Heart left ventricle (tissue), 16 donors: ENCODE results near the gene ZNF598. TPM values are rescaled to one million over a fixed set of nuclear protein-coding genes. Genes with fewer than 3 reads are reported as not detected.

Experiments
- ATAC-seq, 4 donors: fragments of 200-7000 bp; cut with Tn5 transposase; one replicate each; pipeline ENCODE4 v1.9.1; 2020 to 2022; ENCODE audit warnings: moderate library complexity in 4 of 4, mild to moderate bottlenecking in 3 of 4, moderate number of reproducible peaks in 1 of 4
- DNase-seq, 5 donors: peaks; one replicate each; pipeline ENCODE4 v3.0.0-alpha.2; 2020
- H3K27ac ChIP-seq, 12 donors: fragments of 200-600 bp; sonication (generic) in 4 of 12; one replicate each; pipeline versions ENCODE4 v1.5.0 to v1.8.0; 2016 to 2022; ENCODE audit warnings: mild to moderate bottlenecking in 2 of 12
- H3K27me3 ChIP-seq, 9 donors: fragments of 200-600 bp; sonication (generic) in 2 of 9; one replicate each; pipeline versions ENCODE4 v1.5.1 to v1.8.0; 2016 to 2022; ENCODE audit warnings: mild to moderate bottlenecking in 3 of 9
- H3K36me3 ChIP-seq, 9 donors: fragments of 200-600 bp; sonication (generic) in 2 of 9; one replicate each; pipeline versions ENCODE4 v1.5.0 to v1.8.0; 2018 to 2022; ENCODE audit warnings: mild to moderate bottlenecking in 2 of 9
- H3K4me1 ChIP-seq, 12 donors: fragments of 200-600 bp; sonication (generic) in 4 of 12; one replicate each; pipeline versions ENCODE4 v1.5.0 to v1.8.0; 2016 to 2022; ENCODE audit warnings: mild to moderate bottlenecking in 3 of 12
- H3K4me3 ChIP-seq, 12 donors: fragments of 200-600 bp; sonication (generic) in 4 of 12; one replicate each; pipeline versions ENCODE4 v1.5.0 to v1.8.0; 2017 to 2022; ENCODE audit warnings: mild to moderate bottlenecking in 9 of 12, moderate library complexity in 4 of 12
- H3K9me3 ChIP-seq, 12 donors: fragments of 200-600 bp; sonication (generic) in 4 of 12; one replicate each; pipeline versions ENCODE4 v1.5.0 to v1.8.0; 2016 to 2022; ENCODE audit warnings: mild to moderate bottlenecking in 1 of 12
- POLR2A ChIP-seq, 2 donors: fragments of 450-650 bp; IDR thresholded peaks; one replicate each; pipeline ENCODE4 v1.6.1; 2017; ENCODE audit warnings: antibody characterized with exemption in 2 of 2, mild to moderate bottlenecking in 2 of 2, moderate library complexity in 2 of 2
- WGBS, 4 donors: extraction: QIAGEN DNeasy Blood & Tissue Kit in 2 of 4; methylation state at CpG; one replicate each; pipeline versions ENCODE4 v1.1.5 to v1.1.7; 2013 to 2018; 5-methylcytosine and 5-hydroxymethylcytosine counted together
- intact Hi-C, 10 donors: fragments of 100-400 bp; cut with DNase I; formaldehyde crosslinking; loops; one replicate each; pipeline versions ENCODE4 v1.11.1 to v1.14.2; 2022
- polyA plus RNA-seq, 2 donors: library from polyadenylated mRNA; stranded (reverse); fragments of 200-250 nt; gene quantifications; one replicate each; pipeline ENCODE4 v1.2.3, GENCODE V29; 2013
- total RNA-seq, 9 donors: library from RNA; depleted of rRNA in 2 of 9; stranded (reverse); fragments of >200 nt in 2 of 9; fragmentation: NEBNext Ultra II Directional in 3 of 9; extraction: Animal tissue kit (Norgen Biotek cat#: 25700) in 3 of 9; gene quantifications; one replicate each; pipeline versions ENCODE4 v1.1.0 to v1.2.4, GENCODE V29; 2016 to 2023
- TF ChIP-seq, protein P1 (sequence below), 12 donors: fragments of 200-600 bp; sonication (generic) in 4 of 12; IDR thresholded peaks; one replicate each; pipeline versions ENCODE4 v1.5.0 to v1.8.0; 2018 to 2022; ENCODE audit warnings: antibody characterized with exemption in 12 of 12, mild to moderate bottlenecking in 5 of 12
- donor health status: ischemic (EF 13 %, LVEDD 7.1; RV severe dilation, severe dysfunction).
- donor health status: healthy with polysubstance abuse.
- donor health status: DM: no; HTN: yes; CAD: no.
- donor health status: DM: no; HTN: no; CAD: no.
- donor health status: ischemic (EF 25% LVEDD 6.9; RV normal size, moderate dysfunction).
- donor health status: ischemic (EF 25% LVEDD 5.7; RV mildly dilated, moderate dysfunction).
- donor health status: healthy.
- donor health status: DM: yes; HTN: yes; CAD: no.
- donor health status: ischemic (EF 35%, LVEDD 5.7; RV mildly dilated, moderate dysfunction).
- donor health status: nonischemic (EF 11% LVEDD 7.7; RV severe dilation, severe dysfunction).
- donor health status: DM: yes; HTN: yes; CAD: no.
- donor health status: PGD.
- donor health status: ischemic (EF 29% LVEDD 5.4; RV normal size, mild dysfunction).
- donor health status: nonischemic (EF 23%, LVEDD 6.1; RV moderate dilation, normal function).

Gene ZNF598
- total and polyA plus RNA-seq, 11 donors: 9.4 to 47.4 (median 17.0) TPM

DNA sequence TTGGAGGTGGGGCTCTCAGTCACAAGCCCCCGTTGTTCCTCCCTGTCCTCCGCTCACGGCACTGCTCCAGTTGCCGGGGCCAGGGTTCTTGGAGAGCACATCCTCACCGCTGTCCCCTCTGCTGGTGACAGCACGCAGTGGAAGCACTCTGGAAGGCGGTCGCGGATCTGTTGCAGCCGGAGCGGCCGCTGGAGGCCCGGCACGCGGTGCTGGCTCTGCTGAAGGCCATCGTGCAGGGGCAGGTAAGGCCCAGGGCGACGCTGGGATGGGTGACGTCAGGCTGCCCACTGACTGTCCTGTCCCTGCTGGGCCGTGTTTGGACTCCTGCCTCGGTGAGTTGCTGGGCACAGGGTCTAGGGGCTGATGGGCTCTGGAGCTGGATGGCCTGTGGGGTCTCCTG lies 43.6 kb upstream of the ZNF598 start:
- no peak overlapping the region for H3K27ac ChIP-seq
- no peak for ATAC-seq
- peaks cover 0 to 15% (median 10%) of the 10 kb centered on the region in 12 donors for H3K4me1 ChIP-seq
- H3K4me3 ChIP-seq: no peak overlapping the region
- H3K36me3 ChIP-seq: peaks cover 0 to 80% (median 66%) of the 10 kb centered on the region in 9 donors
- no peaks in the 10 kb centered on the region for H3K27me3 ChIP-seq
- no peak for TF ChIP-seq POLR2A (IDR thresholded peaks at IDR 0.05)
- TF ChIP-seq, protein P1, sequence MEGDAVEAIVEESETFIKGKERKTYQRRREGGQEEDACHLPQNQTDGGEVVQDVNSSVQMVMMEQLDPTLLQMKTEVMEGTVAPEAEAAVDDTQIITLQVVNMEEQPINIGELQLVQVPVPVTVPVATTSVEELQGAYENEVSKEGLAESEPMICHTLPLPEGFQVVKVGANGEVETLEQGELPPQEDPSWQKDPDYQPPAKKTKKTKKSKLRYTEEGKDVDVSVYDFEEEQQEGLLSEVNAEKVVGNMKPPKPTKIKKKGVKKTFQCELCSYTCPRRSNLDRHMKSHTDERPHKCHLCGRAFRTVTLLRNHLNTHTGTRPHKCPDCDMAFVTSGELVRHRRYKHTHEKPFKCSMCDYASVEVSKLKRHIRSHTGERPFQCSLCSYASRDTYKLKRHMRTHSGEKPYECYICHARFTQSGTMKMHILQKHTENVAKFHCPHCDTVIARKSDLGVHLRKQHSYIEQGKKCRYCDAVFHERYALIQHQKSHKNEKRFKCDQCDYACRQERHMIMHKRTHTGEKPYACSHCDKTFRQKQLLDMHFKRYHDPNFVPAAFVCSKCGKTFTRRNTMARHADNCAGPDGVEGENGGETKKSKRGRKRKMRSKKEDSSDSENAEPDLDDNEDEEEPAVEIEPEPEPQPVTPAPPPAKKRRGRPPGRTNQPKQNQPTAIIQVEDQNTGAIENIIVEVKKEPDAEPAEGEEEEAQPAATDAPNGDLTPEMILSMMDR (IDR thresholded peaks at IDR 0.05): no peak
- WGBS, 4 donors: 95 to 97% (median 96%) methylated on average over 18 to 21 of the region's 21 CpGs
- intact Hi-C loops: loop anchor here in 1 of 10 donors (5.0 kb wide), 1 partner anchor 36 kb away; the partner anchor contains the start of gene NPW
- H3K9me3 ChIP-seq: no peaks in the 10 kb centered on the region
- no peak for DNase-seq

DNA sequence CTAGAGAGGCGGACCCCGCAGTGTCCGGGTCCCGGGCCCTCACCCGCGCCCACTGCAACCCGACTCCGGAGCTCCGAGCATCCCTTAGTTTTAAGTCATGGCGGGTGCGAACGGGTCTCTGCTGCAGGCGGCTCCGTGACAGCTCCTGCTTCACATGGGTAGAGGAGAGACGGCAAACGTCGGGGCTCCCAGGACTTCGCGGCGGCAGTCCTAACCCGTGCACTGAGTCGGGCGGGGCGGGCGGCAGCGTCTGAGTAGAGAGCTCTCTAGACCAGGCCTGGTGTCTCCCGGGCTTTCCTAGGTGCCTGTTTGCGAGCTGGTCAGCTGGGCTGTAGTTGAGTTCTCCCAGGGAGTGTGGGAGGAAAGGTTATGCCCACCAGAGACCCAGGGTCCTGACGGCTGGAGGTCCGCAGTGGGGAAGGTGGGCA lies 38.5 kb upstream of the ZNF598 start:
- H3K4me3 ChIP-seq: peak overlapping the region; percentile 71 to 99 (median 91)
- H3K27ac ChIP-seq: peak overlapping the region; percentile 36 to 94 (median 86)
- peaks cover 0 to 33% (median 30%) of the 10 kb centered on the region in 9 donors for H3K36me3 ChIP-seq
- WGBS, 4 donors: 1 to 2% (median 1%) methylated on average over 15 to 30 of the region's 30 CpGs
- ATAC-seq (no peak), DNase-seq (peak in 1 of 5 donors; percentile 60)
- H3K9me3 ChIP-seq: no peaks in the 10 kb centered on the region
- TF ChIP-seq, protein P1 (IDR thresholded peaks at IDR 0.05): no peak
- TF ChIP-seq POLR2A (IDR thresholded peaks at IDR 0.05): no peak
- peaks cover 14 to 55% (median 43%) of the 10 kb centered on the region in 12 donors for H3K4me1 ChIP-seq
- H3K27me3 ChIP-seq: no peaks in the 10 kb centered on the region
- intact Hi-C loops: loop anchor here in 1 of 10 donors (1.0 kb wide), 1 partner anchor 16 kb away; no protein-coding TSS in a partner anchor

DNA sequence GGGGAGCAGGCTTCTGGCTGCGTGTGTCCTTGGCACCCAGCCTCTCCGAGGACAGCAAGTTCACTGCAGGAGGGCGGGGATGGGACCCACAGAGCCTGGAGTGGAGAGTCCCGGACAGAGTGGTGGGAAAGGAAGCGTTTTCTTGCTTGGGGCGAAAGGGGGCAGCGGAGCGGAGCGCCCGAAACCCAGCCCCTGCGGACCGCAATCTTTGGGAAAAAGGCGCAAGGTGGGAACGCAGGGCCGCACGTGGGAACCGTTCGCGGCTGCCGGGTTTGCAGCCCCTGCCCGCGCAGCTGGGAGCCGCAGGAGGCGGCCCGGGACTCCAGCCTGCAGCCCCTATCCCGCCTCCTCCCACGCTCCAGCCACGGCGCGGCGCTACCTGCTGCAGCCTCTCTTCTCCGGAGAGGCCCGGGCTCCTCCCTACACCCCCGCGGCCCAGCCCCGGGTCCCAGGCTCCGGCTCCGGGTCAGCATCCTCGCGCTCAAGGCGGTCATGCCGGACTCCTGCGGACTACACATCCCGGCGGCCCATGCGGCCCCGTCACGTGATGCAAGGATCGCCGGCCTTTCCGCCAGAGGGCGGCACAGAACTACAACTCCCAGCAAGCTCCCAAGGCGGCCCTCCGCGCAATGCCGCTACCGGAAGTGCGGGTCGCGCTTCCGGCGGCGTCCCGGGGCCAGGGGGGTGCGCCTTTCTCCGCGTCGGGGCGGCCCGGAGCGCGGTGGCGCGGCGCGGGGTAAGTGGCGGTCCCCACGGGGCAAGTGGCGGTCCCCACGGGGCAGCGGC lies 37.9 kb upstream of the ZNF598 start, which contains the start of the genes NTHL1 and TSC2:
Gene NTHL1, minus strand, starts transcription at position 505 of the 786 bp plus-strand sequence. Its CDS starts 11 bp downstream, at position 494.
Gene TSC2, plus strand, starts transcription at position 656 of the 786 bp plus-strand sequence. CDS start 631 bp downstream, outside the sequence.
- peak within 1 kb of the TSS; percentile 36 to 94 (median 86) for H3K27ac ChIP-seq
- peaks cover 14 to 61% (median 47%) of the 10 kb centered on the region in 12 donors for H3K4me1 ChIP-seq
- DNase-seq (peak; percentile 97 to 98 (median 98)), ATAC-seq (peak; percentile 82 to 94 (median 92))
- H3K27me3 ChIP-seq: no peaks in the 10 kb centered on the region
- peak within 1 kb of the TSS; percentile 71 to 99 (median 91) for H3K4me3 ChIP-seq
- WGBS, 4 donors: 0 to 1% (median 1%) methylated on average over 37 to 81 of the region's 81 CpGs
- H3K36me3 ChIP-seq: peaks cover 0 to 27% (median 26%) of the 10 kb centered on the region in 9 donors
- peak in 1 of 2 donors; percentile 77 for TF ChIP-seq POLR2A (IDR thresholded peaks at IDR 0.05)
- TF ChIP-seq, protein P1 (IDR thresholded peaks at IDR 0.05): peak; percentile 24 to 78 (median 54)
- intact Hi-C loops: loop anchor here in 5 of 10 donors (1.0 to 2.0 kb wide), 5 partner anchors 17 to 24 kb away; partner anchors contain the start of gene NHERF2 (in 1 of the 5)
- H3K9me3 ChIP-seq: no peaks in the 10 kb centered on the region

DNA sequence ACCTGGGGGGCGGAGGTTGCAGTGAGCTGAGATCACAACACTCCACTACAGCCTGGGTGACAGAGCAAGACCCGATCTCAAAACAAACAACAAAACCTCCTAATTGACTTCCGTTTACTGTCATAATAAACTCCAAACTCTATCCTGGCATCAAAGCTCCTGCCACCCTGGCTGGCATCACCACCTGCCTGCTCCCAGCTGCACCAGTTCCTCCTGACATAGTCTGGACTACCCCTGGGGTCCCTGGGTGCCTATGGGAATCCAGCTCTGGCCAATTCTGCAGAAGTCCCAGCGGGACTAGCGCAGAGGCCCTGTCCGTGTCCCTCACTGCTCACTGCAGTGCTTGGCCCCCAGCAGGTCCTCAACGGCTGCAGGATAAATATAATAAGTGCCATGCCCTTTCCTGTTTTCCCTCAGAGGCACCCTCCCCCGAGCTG lies 37.3 kb upstream of the ZNF598 start:
- no peaks in the 10 kb centered on the region for H3K27me3 ChIP-seq
- H3K4me1 ChIP-seq: peaks cover 18 to 67% (median 53%) of the 10 kb centered on the region in 12 donors
- intact Hi-C loops: loop anchor here in 4 of 10 donors (1.0 to 2.0 kb wide), 4 partner anchors 18 to 24 kb away; partner anchors contain the start of gene NHERF2 (in 1 of the 4)
- peak overlapping the region; percentile 71 to 99 (median 91) for H3K4me3 ChIP-seq
- H3K36me3 ChIP-seq: peaks cover 0 to 21% (median 19%) of the 10 kb centered on the region in 9 donors
- DNase-seq: no peak
- H3K27ac ChIP-seq: peak overlapping the region; percentile 36 to 94 (median 86)
- TF ChIP-seq POLR2A (IDR thresholded peaks at IDR 0.05): no peak
- TF ChIP-seq, protein P1 (IDR thresholded peaks at IDR 0.05): no peak
- WGBS, 4 donors: 10 to 20% (median 15%) methylated on average over 7 to 8 of the region's 8 CpGs
- ATAC-seq: no peak
- H3K9me3 ChIP-seq: no peaks in the 10 kb centered on the region
